Measurements from ENCODE around the gene SLC25A1. TPM values are rescaled to one million over a fixed set of nuclear protein-coding genes. Genes with fewer than 3 reads are reported as not detected.
"Not testable (repeated sequence)": the region's sequence is repeated elsewhere in the genome, so short reads cannot be mapped to it uniquely, and the experiment has no call there.

SLC25A1 gene
- total RNA-seq, 1 experiment from 2014 or later = 34.5 TPM

DNA sequence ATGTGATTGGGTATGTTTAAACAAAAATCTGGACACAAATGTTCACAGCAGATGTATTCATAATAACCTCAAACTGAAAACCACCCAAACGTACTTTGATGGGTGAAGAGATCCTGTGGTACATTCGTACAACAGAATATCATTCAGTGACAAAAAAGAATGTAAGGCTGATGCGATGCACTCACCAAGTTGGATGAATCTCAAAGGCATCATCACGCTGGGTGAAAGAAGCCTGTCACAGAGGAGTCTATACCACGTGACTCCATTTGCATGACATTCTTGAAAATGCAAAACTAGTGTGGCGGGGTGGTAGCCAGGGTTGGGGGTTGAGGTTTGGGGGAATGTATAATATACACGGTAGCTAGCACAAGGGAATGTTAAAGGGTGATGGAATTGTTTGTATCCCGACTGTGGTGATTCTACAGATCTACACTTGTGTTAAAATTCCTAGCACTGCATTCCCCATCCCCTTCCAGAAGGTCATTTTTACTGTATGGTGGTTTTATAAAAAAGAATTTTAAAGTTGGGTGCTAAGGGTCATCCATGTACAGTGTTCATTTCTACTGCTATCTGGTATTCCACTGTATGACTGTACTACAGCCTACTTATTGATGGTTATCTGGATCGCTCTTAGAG is 35.0 kb upstream of the SLC25A1 start:
- Histone ChIP-seq H3K4me3 (no peak overlapping the region), H3K9me3 (replicated peaks) (no peaks in the 10 kb centered on the region), H3K36me3 (peaks cover 5% of the 10 kb centered on the region; the same call in 1 of the 2 replicates), H3K27me3 (no peaks in the 10 kb centered on the region), H3K4me1 (peaks cover 8% of the 10 kb centered on the region), H3K27ac (no peak overlapping the region)
- DNase-seq = no peak

DNA sequence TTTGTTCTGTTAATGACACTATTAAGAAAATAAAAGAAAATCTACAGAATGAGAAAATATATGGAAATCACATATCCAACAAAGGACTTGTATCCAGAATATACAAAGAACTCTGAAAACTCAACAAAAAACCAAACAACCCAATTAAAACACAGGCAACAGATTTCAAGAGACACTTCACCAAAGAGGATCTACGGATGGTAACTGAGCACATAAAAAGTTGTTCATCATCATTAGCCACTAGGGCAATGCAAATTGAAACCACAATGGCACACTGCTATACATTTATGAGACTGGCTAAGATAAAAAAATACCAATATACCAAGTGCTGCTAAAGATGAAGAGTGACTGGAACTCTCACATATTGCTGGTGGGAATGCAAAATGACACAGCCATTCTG is 34.5 kb upstream of the SLC25A1 start:
- H3K4me3 ChIP-seq = no peak overlapping the region
- peaks cover 5% of the 10 kb centered on the region; the same call in 1 of the 2 replicates for H3K36me3 ChIP-seq

DNA sequence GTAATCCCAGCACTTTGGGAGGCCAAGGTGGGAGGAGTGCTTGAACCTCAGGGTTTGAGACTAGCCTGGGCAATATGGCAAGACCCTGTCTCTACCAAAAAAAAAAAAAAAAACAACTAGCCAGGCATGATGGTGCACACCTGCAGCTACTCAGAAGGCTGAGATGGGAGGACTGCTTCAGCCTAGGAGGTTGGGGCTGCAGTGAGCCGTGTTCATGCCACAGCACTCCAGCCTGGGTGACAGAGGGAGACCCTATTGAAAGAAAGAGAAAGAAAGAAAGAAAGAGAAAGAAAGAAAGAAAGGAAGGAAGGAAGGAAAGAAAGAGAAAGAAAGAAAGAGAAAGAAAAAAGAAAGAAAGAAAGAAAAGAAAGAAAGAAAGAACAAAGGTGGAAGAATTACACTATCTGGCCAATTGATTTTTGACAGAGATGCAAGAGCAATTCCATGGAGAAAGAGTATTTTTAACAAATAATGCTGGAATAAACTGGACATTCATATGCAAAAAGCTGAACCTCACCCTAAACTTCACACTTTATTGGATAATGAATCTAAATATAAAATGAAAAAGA is 33.9 kb upstream of the SLC25A1 start:
- Histone ChIP-seq H3K4me1 (no peaks in the 10 kb centered on the region), H3K36me3 (peaks cover 5% of the 10 kb centered on the region; the same call in 1 of the 2 replicates), H3K9me3 (replicated peaks) (no peaks in the 10 kb centered on the region), H3K27me3 (no peaks in the 10 kb centered on the region), H3K27ac (no peak overlapping the region), H3K4me3 (no peak overlapping the region)
- no peak for DNase-seq

More for the DNA sequence above, 34.5 kb upstream of the SLC25A1 start:
- Histone ChIP-seq H3K27me3 (no peaks in the 10 kb centered on the region), H3K9me3 (replicated peaks) (no peaks in the 10 kb centered on the region), H3K4me1 (peaks cover 3% of the 10 kb centered on the region), H3K27ac (no peak overlapping the region)
- DNase-seq = no peak

DNA sequence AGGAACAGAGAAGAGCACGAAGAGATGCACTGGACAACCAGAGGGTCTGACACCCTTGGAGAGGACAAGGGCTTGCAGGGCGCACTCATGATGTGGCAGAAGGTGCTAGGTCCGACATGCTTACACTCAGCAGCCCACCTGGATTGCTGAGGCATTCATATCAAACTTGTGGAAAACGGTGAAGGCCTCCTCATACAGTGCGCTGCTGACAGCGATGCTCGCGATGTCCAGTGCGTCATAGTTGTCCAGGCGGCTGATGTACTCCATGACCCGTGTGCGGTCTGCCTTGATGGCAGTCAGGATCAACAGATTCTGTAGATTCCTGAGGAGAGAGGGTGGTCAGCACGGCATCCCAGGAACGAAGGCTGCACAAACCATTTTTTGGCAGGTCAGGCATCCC is 31.7 kb upstream of the SLC25A1 start:
- H3K9me3 ChIP-seq (replicated peaks) = no peaks in the 10 kb centered on the region

DNA sequence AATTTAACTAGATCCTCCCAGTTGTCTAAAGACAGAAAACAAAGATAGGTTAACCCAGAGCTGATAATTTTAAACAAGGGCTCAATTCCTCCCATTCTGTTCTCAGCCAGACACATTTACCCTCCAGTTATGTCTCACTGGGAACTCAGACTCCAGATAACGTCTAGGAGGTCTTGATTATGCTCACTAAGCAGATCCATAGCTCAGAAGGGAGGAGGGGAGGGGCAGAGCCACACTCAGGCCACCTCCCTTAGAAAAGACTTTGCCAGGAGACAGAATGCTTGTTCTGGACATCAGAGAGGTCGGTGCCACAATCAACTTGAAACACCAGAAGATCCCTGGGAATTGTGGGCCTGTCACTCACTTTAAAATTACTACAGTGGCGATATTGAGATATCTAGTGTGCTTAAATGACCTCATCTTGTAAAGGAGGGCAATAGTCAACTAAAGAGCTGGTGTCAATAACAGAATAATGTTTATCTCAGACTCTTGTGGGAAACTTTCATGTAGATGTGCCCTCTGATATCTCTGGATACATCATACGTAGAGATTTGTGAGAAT is 29.8 kb upstream of the SLC25A1 start:
- Histone ChIP-seq H3K4me1 (no peaks in the 10 kb centered on the region), H3K27ac (no peak overlapping the region), H3K36me3 (peaks cover 5% of the 10 kb centered on the region; the same call in 1 of the 2 replicates), H3K27me3 (no peaks in the 10 kb centered on the region), H3K9me3 (replicated peaks) (no peaks in the 10 kb centered on the region), H3K4me3 (no peak overlapping the region)
- DNase-seq = no peak

More for the DNA sequence above, 31.7 kb upstream of the SLC25A1 start:
- Histone ChIP-seq H3K27ac (no peak overlapping the region), H3K4me3 (no peak overlapping the region), H3K36me3 (peaks cover 10% of the 10 kb centered on the region; the same call in 1 of the 2 replicates), H3K4me1 (no peaks in the 10 kb centered on the region), H3K27me3 (no peaks in the 10 kb centered on the region)
- no peak for DNase-seq

DNA sequence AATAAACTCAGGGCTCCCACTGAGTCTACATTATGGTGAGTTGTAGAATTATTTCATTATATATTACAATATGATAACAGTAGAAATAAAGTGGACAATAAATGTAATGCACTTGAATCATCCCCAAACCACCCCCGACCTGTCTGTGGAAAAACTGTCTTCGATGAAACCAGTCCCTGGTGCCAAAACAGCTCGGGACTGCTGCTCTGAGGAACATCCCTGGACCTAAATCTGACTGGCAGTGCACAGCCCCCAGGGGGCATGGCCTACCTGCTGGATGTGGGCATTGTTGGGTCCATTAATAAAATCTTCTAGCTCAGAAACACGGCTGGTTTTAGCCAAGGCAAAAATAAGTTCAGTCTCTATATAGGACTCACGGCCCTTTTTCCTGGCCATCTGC is 29.3 kb upstream of the SLC25A1 start:
- Histone ChIP-seq H3K9me3 (replicated peaks) (no peaks in the 10 kb centered on the region), H3K36me3 (peaks cover 5% of the 10 kb centered on the region; the same call in 1 of the 2 replicates), H3K27ac (no peak overlapping the region), H3K4me1 (no peaks in the 10 kb centered on the region), H3K27me3 (no peaks in the 10 kb centered on the region), H3K4me3 (no peak overlapping the region)
- no peak for DNase-seq

DNA sequence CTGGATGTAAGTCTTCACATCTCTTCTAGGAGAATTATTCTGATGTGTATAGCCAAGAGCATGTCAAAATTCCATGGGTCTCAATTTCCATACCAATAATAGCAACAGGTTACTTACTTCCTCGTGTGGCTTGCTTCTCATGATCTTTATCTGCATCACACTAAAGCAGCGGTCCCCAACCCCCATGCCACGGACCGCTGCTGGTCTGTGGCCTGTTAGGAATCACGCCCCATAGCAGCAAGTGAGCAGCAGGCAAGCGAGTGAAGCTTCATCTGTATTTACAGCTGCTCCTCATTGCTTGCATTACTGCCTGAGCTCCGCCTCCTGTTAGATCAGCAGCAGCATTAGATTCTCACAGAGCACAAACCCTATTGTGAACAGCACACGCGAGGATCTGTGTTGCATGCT is 28.9 kb upstream of the SLC25A1 start:
- H3K36me3 ChIP-seq = peaks cover 5% of the 10 kb centered on the region; the same call in 1 of the 2 replicates
- no peak overlapping the region for H3K27ac ChIP-seq
- no peaks in the 10 kb centered on the region for H3K27me3 ChIP-seq
- H3K4me1 ChIP-seq = no peaks in the 10 kb centered on the region
- no peak for DNase-seq
- no peaks in the 10 kb centered on the region for H3K9me3 ChIP-seq (replicated peaks)
- H3K4me3 ChIP-seq = no peak overlapping the region

DNA sequence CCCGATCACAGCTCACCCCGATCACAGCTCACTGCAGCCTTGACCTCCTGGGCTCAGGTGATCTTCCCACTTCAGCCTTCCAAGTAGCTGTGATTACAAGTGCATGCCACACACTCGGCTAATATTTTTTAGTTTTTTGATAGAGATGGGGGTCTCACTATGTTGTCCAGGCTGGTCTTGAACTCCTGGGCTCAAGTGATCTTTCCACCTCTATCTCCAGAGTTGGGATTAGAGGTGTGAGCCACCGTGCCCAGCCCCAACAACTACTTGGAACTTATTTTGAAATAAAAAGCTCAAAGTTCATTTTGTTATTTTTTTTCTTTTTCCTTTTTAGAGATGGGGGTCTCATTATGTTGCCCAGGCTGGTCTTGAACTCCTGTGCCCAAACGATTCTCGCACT is 27.8 kb upstream of the SLC25A1 start:
- no peak overlapping the region for H3K4me3 ChIP-seq
- H3K27ac ChIP-seq = no peak overlapping the region
- no peak for DNase-seq
- peaks cover 5% of the 10 kb centered on the region; the same call in 1 of the 2 replicates for H3K36me3 ChIP-seq
- no peaks in the 10 kb centered on the region for H3K27me3 ChIP-seq
- no peaks in the 10 kb centered on the region for H3K4me1 ChIP-seq
- no peaks in the 10 kb centered on the region for H3K9me3 ChIP-seq (replicated peaks)

DNA sequence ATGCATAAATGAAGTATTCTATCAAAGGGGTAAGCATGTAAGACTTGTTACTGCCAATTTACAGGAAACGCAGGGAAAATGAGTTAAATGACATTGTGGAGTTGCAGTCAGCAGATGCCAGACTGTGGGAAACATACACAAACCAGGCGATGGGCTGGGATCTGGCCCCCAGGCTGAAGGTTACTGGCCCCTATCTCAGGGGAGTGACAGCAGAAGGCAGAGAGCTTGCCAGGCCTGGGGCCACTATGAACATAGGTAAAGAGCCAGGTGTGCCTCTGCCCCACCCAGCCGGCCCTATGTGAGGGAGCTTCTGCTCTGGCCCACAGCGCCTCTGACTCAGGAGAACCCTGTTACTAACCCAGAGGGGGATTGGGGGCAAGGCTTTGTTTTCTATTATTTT is 26.1 kb upstream of the SLC25A1 start:
- DNase-seq = no peak
- Histone ChIP-seq H3K36me3 (peaks cover 5% of the 10 kb centered on the region; the same call in 1 of the 2 replicates), H3K4me3 (no peak overlapping the region), H3K9me3 (replicated peaks) (no peaks in the 10 kb centered on the region), H3K27me3 (no peaks in the 10 kb centered on the region), H3K4me1 (no peaks in the 10 kb centered on the region), H3K27ac (no peak overlapping the region)

DNA sequence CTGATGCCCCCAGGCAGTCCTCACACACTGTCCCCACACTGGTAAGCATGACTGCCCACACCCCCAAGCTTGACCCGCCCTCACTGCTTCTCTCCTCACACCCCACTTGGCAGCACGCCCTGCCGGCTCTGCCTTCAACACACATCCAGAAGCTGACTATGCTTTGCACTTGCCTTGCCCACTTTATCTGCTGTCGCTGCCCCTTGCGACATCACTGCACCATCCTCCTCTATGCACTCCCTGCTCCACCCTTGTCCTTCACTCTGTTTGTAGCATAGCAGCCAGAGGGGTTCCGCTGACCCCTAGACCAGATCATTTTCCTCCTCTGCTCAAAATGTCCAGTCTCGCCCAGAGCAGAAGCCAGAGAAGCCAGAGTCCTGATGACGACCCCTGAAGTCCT is 25.3 kb upstream of the SLC25A1 start:
- no peaks in the 10 kb centered on the region for H3K27me3 ChIP-seq
- H3K27ac ChIP-seq = no peak overlapping the region
- DNase-seq = no peak
- H3K4me1 ChIP-seq = no peaks in the 10 kb centered on the region
- H3K9me3 ChIP-seq (replicated peaks) = no peaks in the 10 kb centered on the region
- H3K4me3 ChIP-seq = no peak overlapping the region
- H3K36me3 ChIP-seq = peaks cover 5% of the 10 kb centered on the region; the same call in 1 of the 2 replicates

DNA sequence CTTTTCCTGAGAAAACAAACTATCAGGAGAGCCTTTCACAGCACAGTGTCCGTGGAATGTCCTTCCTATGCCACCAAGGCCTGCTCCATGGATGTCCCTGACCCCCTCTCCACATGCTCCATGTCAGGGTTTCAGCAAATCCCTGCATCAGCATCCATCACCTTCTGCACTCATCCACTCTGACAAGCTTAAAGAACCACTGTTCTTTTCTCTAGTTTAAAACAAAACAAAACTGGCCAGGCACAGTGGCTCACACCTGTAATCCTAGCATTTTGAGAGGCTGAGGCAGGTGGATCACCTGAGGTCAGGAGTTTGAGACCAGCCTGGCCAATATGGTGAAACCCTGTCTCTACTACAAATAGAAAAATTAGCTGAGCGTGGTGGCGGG is 24.3 kb upstream of the SLC25A1 start:
- not testable (repeated sequence) for H3K36me3 ChIP-seq; DNase-seq; H3K4me3 ChIP-seq; H3K9me3 ChIP-seq (replicated peaks); H3K27me3 ChIP-seq; H3K4me1 ChIP-seq; H3K27ac ChIP-seq

DNA sequence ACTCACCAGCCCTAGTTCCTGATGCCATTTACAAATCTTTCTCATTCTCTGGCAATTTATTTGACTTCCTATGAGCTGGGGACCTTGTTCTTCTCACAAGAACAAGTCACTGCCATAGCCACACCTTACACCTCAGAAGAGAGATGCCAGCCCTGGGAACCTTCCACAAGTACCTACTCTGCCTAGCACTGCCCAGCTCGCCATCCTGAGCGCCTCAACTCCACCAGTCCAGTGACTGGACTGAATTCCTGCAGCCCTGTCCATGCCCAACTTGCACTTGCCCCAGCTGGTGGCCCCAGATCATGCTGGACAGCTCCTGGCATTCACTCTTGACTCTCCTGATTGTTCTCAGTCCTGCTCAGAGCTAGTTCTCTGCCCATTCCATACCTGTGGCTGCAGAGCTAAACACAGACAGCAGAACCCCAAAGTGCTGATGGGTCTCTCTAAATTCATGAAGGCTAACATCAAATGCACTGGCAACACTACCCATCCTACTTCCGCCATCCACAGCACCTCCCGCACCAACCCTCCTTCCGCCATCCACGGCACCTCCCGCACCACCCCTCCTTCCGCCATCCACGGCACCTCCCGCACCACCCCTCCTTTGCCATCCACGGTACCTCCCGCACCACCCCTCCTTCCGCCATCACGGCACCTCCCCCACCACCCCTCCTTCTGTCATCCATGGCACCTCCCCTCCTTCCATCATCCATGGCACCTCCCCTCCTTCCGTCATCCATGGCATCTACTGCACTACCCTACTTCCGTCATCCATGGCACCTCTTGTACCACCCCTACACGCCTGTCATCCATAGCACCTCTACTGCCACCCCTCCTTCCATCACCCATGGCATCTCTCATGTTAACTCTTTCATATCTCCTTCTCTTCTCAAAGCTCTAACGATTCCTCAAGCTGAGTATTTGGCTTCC is 23.6 kb upstream of the SLC25A1 start:
- DNase-seq = no peak
- no peak overlapping the region for H3K4me3 ChIP-seq
- H3K27ac ChIP-seq = no peak overlapping the region
- H3K27me3 ChIP-seq = no peaks in the 10 kb centered on the region
- peaks cover 5% of the 10 kb centered on the region; the same call in 1 of the 2 replicates for H3K36me3 ChIP-seq
- H3K9me3 ChIP-seq (replicated peaks) = no peaks in the 10 kb centered on the region
- no peaks in the 10 kb centered on the region for H3K4me1 ChIP-seq

DNA sequence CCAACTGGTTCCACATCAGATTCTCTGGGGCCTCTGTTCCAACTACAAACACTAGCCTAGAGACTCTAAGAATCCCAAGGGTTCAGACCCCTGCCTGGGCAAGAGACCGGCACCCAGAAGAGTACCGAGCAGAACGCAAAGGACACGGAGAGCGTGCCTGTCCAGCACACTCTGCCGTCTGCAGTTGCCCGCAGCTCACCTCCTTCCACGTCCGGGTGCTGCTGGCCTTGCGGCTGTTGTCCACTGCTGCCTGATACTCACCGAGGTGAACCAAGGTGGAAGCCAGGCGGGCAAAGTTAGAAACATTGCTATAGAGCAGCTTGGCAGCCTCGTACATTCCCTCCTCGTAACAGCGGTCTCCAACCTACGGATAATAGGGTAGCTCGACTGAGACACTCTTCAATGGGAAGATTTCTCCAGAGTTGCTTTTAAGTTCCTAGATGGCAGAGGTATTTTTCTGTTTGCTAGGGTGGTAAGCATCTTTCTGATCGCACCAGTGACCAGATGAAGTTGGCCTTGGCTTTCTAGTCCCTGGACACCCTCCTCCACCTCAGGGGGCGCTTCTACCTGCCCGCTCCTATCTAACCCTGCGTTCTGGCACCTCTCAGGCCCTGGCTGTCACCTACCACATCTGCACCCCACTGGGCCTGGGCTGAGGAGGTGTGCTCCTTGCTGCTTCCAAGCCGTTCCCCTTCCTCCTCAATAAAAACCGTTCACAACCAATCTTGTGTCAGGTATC is 22.8 kb upstream of the SLC25A1 start:
- no peaks in the 10 kb centered on the region for H3K27me3 ChIP-seq
- no peak for DNase-seq
- peaks cover under 1% of the 10 kb centered on the region; the same call in 1 of the 2 replicates for H3K36me3 ChIP-seq
- H3K9me3 ChIP-seq (replicated peaks) = no peaks in the 10 kb centered on the region
- no peak overlapping the region for H3K27ac ChIP-seq
- H3K4me1 ChIP-seq = no peaks in the 10 kb centered on the region
- no peak overlapping the region for H3K4me3 ChIP-seq

DNA sequence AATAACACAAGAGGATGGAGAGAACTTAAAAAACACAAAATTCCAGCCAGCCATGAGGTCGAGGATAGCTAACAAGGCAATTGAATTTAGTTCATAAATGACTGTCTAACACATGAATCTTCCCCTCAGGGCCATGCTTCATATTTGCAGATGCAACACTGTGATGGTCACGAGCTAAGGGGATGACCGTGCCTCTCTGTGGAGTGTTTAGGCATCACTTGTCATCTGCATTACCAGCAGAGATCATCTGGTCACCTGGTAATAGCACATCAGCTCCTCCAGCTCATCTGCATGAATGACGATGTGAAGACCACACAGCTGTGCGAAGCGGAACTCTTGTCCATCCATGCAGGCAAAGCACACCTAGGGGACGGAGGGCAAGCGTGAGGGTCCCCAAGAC is 20.9 kb upstream of the SLC25A1 start:
- Histone ChIP-seq H3K4me3 (no peak overlapping the region), H3K36me3 (peaks cover 5% of the 10 kb centered on the region; the same call in 1 of the 2 replicates), H3K9me3 (replicated peaks) (no peaks in the 10 kb centered on the region), H3K27ac (no peak overlapping the region), H3K4me1 (no peaks in the 10 kb centered on the region), H3K27me3 (no peaks in the 10 kb centered on the region)
- no peak for DNase-seq
